Measurements from ENCODE around the gene MBOAT2. TPM values are rescaled to one million over a fixed set of nuclear protein-coding genes. Genes with fewer than 3 reads are reported as not detected.

Gene MBOAT2
- total RNA-seq, 4 donors from 2014 or later: 0.83 to 5.8 (median 3.9) TPM

DNA sequence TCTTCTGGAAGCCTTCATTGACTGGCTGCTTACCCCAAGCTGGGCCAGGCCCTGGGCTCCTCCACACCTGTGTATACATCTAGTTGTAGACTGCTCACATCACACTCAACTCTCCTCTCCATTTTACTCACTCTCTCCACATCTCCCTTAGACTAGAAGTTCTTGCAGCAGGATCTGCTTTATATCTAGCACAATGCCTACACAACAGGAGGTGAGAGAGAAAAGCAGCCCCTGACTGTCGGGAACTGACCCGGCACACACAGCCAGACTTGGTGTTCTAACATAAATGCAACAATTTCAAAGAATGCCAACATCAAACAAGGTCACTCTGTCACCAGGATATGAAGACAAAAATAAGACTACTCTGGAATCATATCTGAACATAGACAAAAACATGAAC lies 172.0 kb downstream of the MBOAT2 start:
- H3K9me3 ChIP-seq: no peaks in the 10 kb centered on the region
- DNase-seq (no peak), ATAC-seq (no peak)
- peaks cover 33 to 46% of the 10 kb centered on the region in 2 donors for H3K4me1 ChIP-seq
- H3K4me3 ChIP-seq: no peak overlapping the region
- H3K27me3 ChIP-seq: no peaks in the 10 kb centered on the region
- no peaks in the 10 kb centered on the region for H3K36me3 ChIP-seq
- no peak for TF ChIP-seq POLR2A (IDR thresholded peaks at IDR 0.05)
- TF ChIP-seq, protein P1, sequence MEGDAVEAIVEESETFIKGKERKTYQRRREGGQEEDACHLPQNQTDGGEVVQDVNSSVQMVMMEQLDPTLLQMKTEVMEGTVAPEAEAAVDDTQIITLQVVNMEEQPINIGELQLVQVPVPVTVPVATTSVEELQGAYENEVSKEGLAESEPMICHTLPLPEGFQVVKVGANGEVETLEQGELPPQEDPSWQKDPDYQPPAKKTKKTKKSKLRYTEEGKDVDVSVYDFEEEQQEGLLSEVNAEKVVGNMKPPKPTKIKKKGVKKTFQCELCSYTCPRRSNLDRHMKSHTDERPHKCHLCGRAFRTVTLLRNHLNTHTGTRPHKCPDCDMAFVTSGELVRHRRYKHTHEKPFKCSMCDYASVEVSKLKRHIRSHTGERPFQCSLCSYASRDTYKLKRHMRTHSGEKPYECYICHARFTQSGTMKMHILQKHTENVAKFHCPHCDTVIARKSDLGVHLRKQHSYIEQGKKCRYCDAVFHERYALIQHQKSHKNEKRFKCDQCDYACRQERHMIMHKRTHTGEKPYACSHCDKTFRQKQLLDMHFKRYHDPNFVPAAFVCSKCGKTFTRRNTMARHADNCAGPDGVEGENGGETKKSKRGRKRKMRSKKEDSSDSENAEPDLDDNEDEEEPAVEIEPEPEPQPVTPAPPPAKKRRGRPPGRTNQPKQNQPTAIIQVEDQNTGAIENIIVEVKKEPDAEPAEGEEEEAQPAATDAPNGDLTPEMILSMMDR (IDR thresholded peaks at IDR 0.05 in 4 of 5, conservative IDR thresholded peaks at IDR 0.05 in 1 of 5): no peak
- intact Hi-C loops (cut with DNase I; ENCODE audit: low total_unique reads) (loop anchor here (10.0 kb wide), 1 partner anchor 827 kb away; no protein-coding TSS in a partner anchor), in situ Hi-C loops (cut with MboI; ENCODE audit: low sequenced_read_pairs in 4 of 4) (no loop called here)
- no peak overlapping the region for H3K27ac ChIP-seq

DNA sequence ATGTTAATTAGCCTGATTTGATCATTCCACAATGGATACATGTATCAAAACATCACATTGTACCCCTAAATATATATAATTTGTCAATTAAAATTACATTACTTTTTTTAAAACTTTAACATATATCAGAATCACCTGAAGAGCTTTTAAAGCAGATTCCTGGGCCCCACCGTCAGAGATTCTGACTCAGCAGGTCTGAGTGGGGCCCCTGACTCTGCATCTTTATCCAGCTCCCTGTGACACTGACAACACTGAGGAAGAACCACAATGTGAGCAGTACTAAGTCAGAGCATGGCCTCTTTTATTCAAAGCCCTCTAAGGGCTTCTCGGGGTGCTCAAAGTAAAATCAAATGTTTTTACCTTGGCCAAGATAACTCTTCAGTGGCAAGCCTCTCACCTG lies 175.8 kb downstream of the MBOAT2 start:
- peak overlapping the region in 1 of 4 donors; percentile 15 for H3K27ac ChIP-seq
- TF ChIP-seq POLR2A (IDR thresholded peaks at IDR 0.05): no peak
- TF ChIP-seq, protein P1 (IDR thresholded peaks at IDR 0.05 in 4 of 5, conservative IDR thresholded peaks at IDR 0.05 in 1 of 5): no peak
- intact Hi-C loops (cut with DNase I; ENCODE audit: low total_unique reads) (no loop called here), in situ Hi-C loops (cut with MboI; ENCODE audit: low sequenced_read_pairs in 4 of 4) (no loop called here)
- ATAC-seq (no peak), DNase-seq (no peak)
- H3K27me3 ChIP-seq: no peaks in the 10 kb centered on the region
- no peak overlapping the region for H3K4me3 ChIP-seq
- H3K4me1 ChIP-seq: peaks cover 11 to 17% of the 10 kb centered on the region in 2 donors
- H3K36me3 ChIP-seq: peaks cover 0 to 16% of the 10 kb centered on the region in 2 donors
- no peaks in the 10 kb centered on the region for H3K9me3 ChIP-seq

GRCh38 chr2:8822218-8822617 lies 181.3 kb downstream of the MBOAT2 start:
- H3K9me3 ChIP-seq: no peaks in the 10 kb centered on the region
- ATAC-seq: peak; percentile 81 to 86
- H3K4me1 ChIP-seq: peaks cover 27 to 29% of the 10 kb centered on the region in 2 donors
- DNase-seq: peak; percentile 59 to 79
- in situ Hi-C loops (cut with MboI; ENCODE audit: low sequenced_read_pairs in 4 of 4): no loop called here
- no peaks in the 10 kb centered on the region for H3K27me3 ChIP-seq
- TF ChIP-seq, protein P1 (IDR thresholded peaks at IDR 0.05 in 4 of 5, conservative IDR thresholded peaks at IDR 0.05 in 1 of 5): no peak
- TF ChIP-seq POLR2A (IDR thresholded peaks at IDR 0.05): peak; percentile 11 to 27
- peak overlapping the region; percentile 85 to 96 (median 90) for H3K27ac ChIP-seq
- peaks cover 0 to 20% of the 10 kb centered on the region in 2 donors for H3K36me3 ChIP-seq
- H3K4me3 ChIP-seq: no peak overlapping the region
- intact Hi-C loops (cut with DNase I; ENCODE audit: low total_unique reads): loop anchor here (1.0 to 5.0 kb wide), 2 partner anchors 27 to 145 kb away; no protein-coding TSS in a partner anchor

GRCh38 chr2:8821276-8822217 lies 181.9 kb downstream of the MBOAT2 start:
- Histone ChIP-seq H3K4me3 (no peak overlapping the region), H3K4me1 (peaks cover 27 to 29% of the 10 kb centered on the region in 2 donors), H3K36me3 (peaks cover 0 to 27% of the 10 kb centered on the region in 2 donors), H3K27me3 (no peaks in the 10 kb centered on the region), H3K27ac (peak overlapping the region; percentile 85 to 96 (median 90)), H3K9me3 (no peaks in the 10 kb centered on the region)
- peak in 1 of 2 donors; percentile 17 for TF ChIP-seq POLR2A (IDR thresholded peaks at IDR 0.05)
- TF ChIP-seq, protein P1 (IDR thresholded peaks at IDR 0.05 in 4 of 5, conservative IDR thresholded peaks at IDR 0.05 in 1 of 5): no peak
- peak; percentile 87 to 94 for DNase-seq
- in situ Hi-C loops (cut with MboI; ENCODE audit: low sequenced_read_pairs in 4 of 4): no loop called here
- peak; percentile 97 to 98 for ATAC-seq
- intact Hi-C loops (cut with DNase I; ENCODE audit: low total_unique reads): loop anchor here (1.0 to 5.0 kb wide), 4 partner anchors 15 to 144 kb away; partner anchors contain the start of gene KIDINS220
